ENCODE results near the gene ALDH7A1.

GRCh38 chr5:126610160-126610559, 15.1 kb upstream of the ALDH7A1 start:
- TF ChIP-seq CTCF (IDR thresholded peaks at IDR 0.05; ENCODE audit: insufficient read depth, low read length, poor library complexity, severe bottlenecking) (no peak), EZH2phosphoT487 (conservative IDR thresholded peaks at IDR 0.05; ENCODE audit: low read length) (no peak)
